ENCODE data around the gene PLA2R1. TPM values are rescaled to one million over a fixed set of nuclear protein-coding genes. Genes with fewer than 3 reads are reported as not detected.

PLA2R1 gene
- total RNA-seq, 1 experiment from 2014 or later: 0.48 TPM

GRCh38 chr2:159890551-159891266 is 171.7 kb downstream of the PLA2R1 start:
- H3K4me3 ChIP-seq (ENCODE audit: insufficient read depth, low read depth, low read length): no peak overlapping the region
- no peaks in the 10 kb centered on the region for H3K36me3 ChIP-seq (replicated peaks; ENCODE audit: control insufficient read depth, insufficient read depth, low read length)
- DNase-seq: no peak
- no peaks in the 10 kb centered on the region for H3K27me3 ChIP-seq (ENCODE audit: control insufficient read depth, insufficient read depth, low read length)

DNA sequence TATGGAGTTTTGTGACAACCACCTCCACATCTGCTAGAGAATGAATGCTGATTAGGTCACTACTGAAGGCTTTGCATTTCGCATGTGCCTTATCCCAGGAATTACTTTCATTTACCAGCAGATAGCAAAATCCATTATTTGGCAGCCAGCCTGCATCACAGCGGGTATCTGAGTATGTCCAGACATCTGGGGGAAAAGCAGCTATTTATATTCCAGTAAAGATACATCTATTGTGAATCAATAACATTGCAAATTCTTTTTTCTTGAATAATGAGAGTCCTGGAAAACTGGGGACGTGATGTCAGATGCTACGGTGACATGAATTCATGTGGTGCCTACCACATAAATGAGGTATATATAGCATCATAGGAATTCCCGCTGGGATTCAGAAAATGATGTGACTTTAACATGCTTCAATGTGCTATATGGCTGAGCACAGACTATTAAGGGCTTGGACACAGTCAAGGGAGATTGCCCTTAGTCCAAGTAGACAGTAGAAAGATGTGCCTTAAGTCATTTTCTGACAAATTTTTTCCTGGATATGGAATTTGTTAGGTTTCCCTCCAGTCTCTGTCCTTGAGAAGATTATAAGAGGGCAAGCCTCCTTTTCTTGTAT is 180.2 kb downstream of the PLA2R1 start:
- Histone ChIP-seq H3K27me3 (ENCODE audit: control insufficient read depth, insufficient read depth, low read length) (no peaks in the 10 kb centered on the region), H3K36me3 (replicated peaks; ENCODE audit: control insufficient read depth, insufficient read depth, low read length) (no peaks in the 10 kb centered on the region), H3K4me3 (ENCODE audit: insufficient read depth, low read depth, low read length) (no peak overlapping the region)
- DNase-seq: no peak

Other genes with a start within 250 kb of the PLA2R1 start
- 0.81 and 1.1 TPM in 2 replicates for gene LY75, start 157.9 kb downstream of the PLA2R1 start, total RNA-seq (2014; rRNA removed; shearing (Covaris generic))
- gene ITGB6, start 137.7 kb upstream of the PLA2R1 start, total RNA-seq (2014; rRNA removed; shearing (Covaris generic)): not detected in 2 replicates